A673 (cell line): ENCODE results near the gene PNMA6E. TPM values are rescaled to one million over a fixed set of nuclear protein-coding genes. Genes with fewer than 3 reads are reported as not detected.
"Not testable (repeated sequence)": the region's sequence is repeated elsewhere in the genome, so short reads cannot be mapped to it uniquely, and the experiment has no call there.

Experiments
- BruUV-seq: library from RNA; stranded (reverse); fragments of 400-500 nt; replicated peaks from 2 replicates; lab custom pipeline; 2021; lab: Mats Ljungman, UMichigan
- CTCF ChIA-PET: fragments of 300-600 bp; sonication (Branson Sonifier 250); formaldehyde crosslinking; loops from one replicate; lab custom pipeline; 2022; ENCODE audit warnings: antibody characterized with exemption; lab: Charles Lee
- POLR2A ChIA-PET: fragments of 300-600 bp; sonication (Branson Sonifier 250); formaldehyde crosslinking; loops from one replicate; lab custom pipeline; 2022; ENCODE audit warnings: antibody characterized with exemption; ENCODE audit not compliant: low non-redundant PET; lab: Charles Lee
- DNase-seq: peaks from one replicate; pipeline ENCODE4 v3.0.0-alpha.2; 2015; ENCODE audit warnings: low spot score
- H3K27ac ChIP-seq: fragments of 200-600 bp; sonication (generic); 2 replicates; pipeline ENCODE4 v1.5.1; 2016; ENCODE audit warnings: mixed run types, low read depth, mild to moderate bottlenecking, mixed read lengths, antibody characterized with exemption, low read length; ENCODE audit not compliant: poor library complexity, severe bottlenecking
- H3K27me3 ChIP-seq: fragments of 200-600 bp; sonication (generic); replicated peaks from 2 replicates; pipeline ENCODE4 v1.6.1; 2017; ENCODE audit warnings: mixed run types, low read depth, mild to moderate bottlenecking, mixed read lengths, antibody characterized with exemption, low read length; ENCODE audit not compliant: insufficient read depth, poor library complexity
- H3K36me3 ChIP-seq: fragments of 200-600 bp; sonication (generic); 2 replicates; pipeline ENCODE4 v1.6.1; 2016; ENCODE audit warnings: mixed run types, mild to moderate bottlenecking, mixed read lengths, antibody characterized with exemption, low read length; ENCODE audit not compliant: insufficient read depth, poor library complexity, severe bottlenecking
- H3K4me1 ChIP-seq: fragments of 200-600 bp; sonication (generic); 2 replicates; pipeline ENCODE4 v1.6.1; 2017; ENCODE audit warnings: mixed run types, mild to moderate bottlenecking, mixed read lengths, antibody characterized with exemption, low read length; ENCODE audit not compliant: insufficient read depth, poor library complexity, severe bottlenecking
- H3K4me3 ChIP-seq: fragments of 200-600 bp; sonication (generic); 2 replicates; pipeline ENCODE4 v1.5.1; 2016; ENCODE audit warnings: low read depth, mixed run types, mild to moderate bottlenecking, mixed read lengths, low read length; ENCODE audit not compliant: poor library complexity, severe bottlenecking
- H3K9me3 ChIP-seq: fragments of 200-600 bp; sonication (generic); 2 replicates; pipeline ENCODE4 v1.6.1; 2016; ENCODE audit warnings: mixed run types, low read depth, mild to moderate bottlenecking, mixed read lengths, antibody characterized with exemption, low read length; ENCODE audit not compliant: poor library complexity, severe bottlenecking
- CTCF ChIP-seq: fragments of 300-800, 200-600 bp; sonication (generic); conservative IDR thresholded peaks from 2 replicates; pipeline ENCODE4 v1.5.1; 2017; ENCODE audit warnings: low read depth, mild to moderate bottlenecking, antibody characterized with exemption, low read length, moderate library complexity, mixed read lengths
- EZH2 ChIP-seq: fragments of 200-600 bp; sonication (generic); IDR thresholded peaks from 2 replicates; pipeline ENCODE4 v1.6.1; 2017; ENCODE audit warnings: borderline replicate concordance, low read depth, mild to moderate bottlenecking, mixed read lengths, antibody characterized with exemption, low read length; ENCODE audit not compliant: poor library complexity, severe bottlenecking
- intact Hi-C: fragments of 100-400 bp; cut with micrococcal nuclease; formaldehyde crosslinking; loops from one replicate; pipeline ENCODE4 v1.10.0; 2022; ENCODE audit not compliant: unreplicated experiment
- total RNA-seq: library from RNA; stranded (reverse); gene quantifications from 2 replicates; pipeline ENCODE4 v1.2.3, GENCODE V29; 2021

Gene PNMA6E
- total RNA-seq, 1 experiment from 2014 or later = not detected

GRCh38 chrX:153395613-153396319, 5.4 kb downstream of the PNMA6E start:
- TF ChIP-seq CTCF = no peak
- TF ChIP-seq EZH2 = no peak
- ChIA-PET CTCF (no interaction called here), POLR2A (no interaction called here)
- no TSS peak for BruUV-seq
- no peaks in the 10 kb centered on the region for H3K9me3 ChIP-seq
- no peak overlapping the region for H3K4me3 ChIP-seq
- no peaks in the 10 kb centered on the region for H3K27me3 ChIP-seq
- DNase-seq = no peak
- no peaks in the 10 kb centered on the region for H3K4me1 ChIP-seq
- intact Hi-C loops = no loop called here
- no peak overlapping the region for H3K27ac ChIP-seq
- H3K36me3 ChIP-seq = no peaks in the 10 kb centered on the region

- no peaks in the 10 kb centered on the region for H3K4me1 ChIP-seq
- H3K27me3 ChIP-seq = no peaks in the 10 kb centered on the region
- CTCF ChIA-PET = no interaction called here
- no peak for DNase-seq
- POLR2A ChIA-PET = no interaction called here
- BruUV-seq = no TSS peak
- no peak overlapping the region for H3K27ac ChIP-seq
- no peak for TF ChIP-seq CTCF
- TF ChIP-seq EZH2 = no peak
- H3K36me3 ChIP-seq = no peaks in the 10 kb centered on the region
- no peak overlapping the region for H3K4me3 ChIP-seq
- intact Hi-C loops = no loop called here
- H3K9me3 ChIP-seq = no peaks in the 10 kb centered on the region
These were observed 6.5 kb downstream of the PNMA6E start for GRCh38 chrX:153394612-153395011.

GRCh38 chrX:153392642-153393321, 8.4 kb downstream of the PNMA6E start:
- BruUV-seq = no TSS peak
- ChIA-PET POLR2A (no interaction called here), CTCF (interaction anchor here (0.6 kb wide), 2 partner anchors 13 to 24 kb away, joined by 7 to 10 read pairs; no protein-coding TSS in a partner anchor)
- no peaks in the 10 kb centered on the region for H3K9me3 ChIP-seq
- no peak overlapping the region for H3K4me3 ChIP-seq
- DNase-seq = no peak
- TF ChIP-seq CTCF (no peak), EZH2 (no peak)
- intact Hi-C loops = no loop called here
- no peaks in the 10 kb centered on the region for H3K36me3 ChIP-seq
- H3K4me1 ChIP-seq = no peaks in the 10 kb centered on the region
- no peak overlapping the region for H3K27ac ChIP-seq
- no peaks in the 10 kb centered on the region for H3K27me3 ChIP-seq

GRCh38 chrX:153389460-153389768, 11.7 kb downstream of the PNMA6E start:
- H3K4me1 ChIP-seq, H3K4me3 ChIP-seq, H3K27me3 ChIP-seq, H3K27ac ChIP-seq, intact Hi-C loops, DNase-seq, H3K36me3 ChIP-seq, BruUV-seq, H3K9me3 ChIP-seq, POLR2A ChIA-PET, CTCF ChIA-PET: not testable (repeated sequence)
